ENCODE results near the gene ZNF569.

DNA sequence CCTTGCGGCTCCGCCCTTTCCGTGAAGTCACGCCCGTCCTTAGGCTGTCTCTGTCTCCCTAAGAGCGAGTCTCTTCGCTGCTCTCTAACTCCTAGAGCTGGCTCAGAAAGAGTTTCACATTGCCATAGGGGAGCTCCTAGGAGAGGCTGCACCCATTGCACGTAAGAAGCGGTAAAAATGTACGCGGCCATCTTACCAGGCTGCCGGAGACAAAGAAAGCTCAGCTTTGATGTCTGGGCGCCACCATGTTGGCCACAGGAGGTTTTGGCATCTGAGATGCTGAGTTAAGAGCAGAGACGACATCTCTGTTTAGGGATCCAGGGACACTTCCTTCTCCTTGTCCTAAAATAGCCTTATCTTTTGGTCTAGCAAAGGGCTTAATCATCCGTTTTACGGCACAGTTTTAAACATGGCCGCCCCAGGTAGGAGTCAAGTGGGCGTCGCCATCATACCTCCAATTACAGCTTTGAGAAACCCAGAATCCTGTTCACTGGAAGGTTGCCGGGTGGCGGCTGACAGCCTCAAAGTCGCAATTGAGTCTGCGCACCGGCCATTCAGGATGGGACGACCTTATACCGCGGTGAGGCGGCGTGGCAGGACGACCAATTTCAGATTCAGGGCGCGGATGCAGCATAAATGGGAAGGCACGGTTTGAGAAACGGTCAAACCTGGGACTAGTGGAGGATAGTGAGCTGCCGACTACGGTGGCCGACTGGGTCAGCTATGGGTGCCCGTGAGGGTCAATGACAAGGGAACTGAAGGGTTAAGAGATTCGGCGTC is 39.3 kb upstream of the ZNF569 start, which contains the start of gene ZNF793:
- TF ChIP-seq SIN3A (IDR thresholded peaks at IDR 0.05; ENCODE audit: borderline replicate concordance, insufficient read depth, low read length) = no peak
- peak; percentile 24; the same call in 1 of the 2 replicates for TF ChIP-seq POLR2AphosphoS5 (IDR thresholded peaks at IDR 0.05; ENCODE audit: low read depth, low read length)
- TF ChIP-seq TAF1 (IDR thresholded peaks at IDR 0.05; ENCODE audit: borderline replicate concordance, insufficient read depth, low read length) = no peak
